A549 (cell line): ENCODE data around the gene CEP112. TPM values are rescaled to one million over a fixed set of nuclear protein-coding genes. Genes with fewer than 3 reads are reported as not detected.

Experiments
- ATAC-seq, 2 experiments: fragments of 200-7000 bp in 1 of 2; fragments of >200 bp in 1 of 2; cut with Nextera tagmentation in 1 of 2; cut with Tn5 transposase in 1 of 2; 3 replicates each; pipeline versions ENCODE4 v1.8.0 to v1.9.1; 2018 to 2020; ENCODE audit warnings: mild to moderate bottlenecking in 1 of 2, moderate library complexity in 1 of 2
- CTCF ChIA-PET: fragments of 300-600 bp; sonication (Branson Sonifier 250); formaldehyde crosslinking; extraction: SDS; loops from one replicate; lab custom pipeline; 2021; ENCODE audit warnings: antibody characterized with exemption, inconsistent platforms; lab: Yijun Ruan, JAX
- POLR2A ChIA-PET: fragments of 350-600 bp; formaldehyde crosslinking; extraction: SDS; loops from one replicate; lab custom pipeline; 2021; ENCODE audit warnings: antibody characterized with exemption, inconsistent platforms; lab: Yijun Ruan, JAX
- DNase-seq, 2 experiments: peaks; one replicate each; pipeline versions ENCODE4 v3.0.0 to v3.0.0-alpha.2; 2011 to 2016; ENCODE audit warnings: low read depth in 1 of 2, low spot score in 1 of 2
- FAIRE-seq: peaks from 2 replicates; lab custom pipeline; 2011; peaks lifted over from hg19 to GRCh38; lab: Jason Lieb, UNC
- H3K27ac ChIP-seq, 2 experiments: fragments of >200 bp; sonication (Bioruptor Twin); formaldehyde crosslinking; 3 replicates each; pipeline ENCODE4 v1.5.1; 2016 to 2017
- H3K4me1 ChIP-seq: fragments of >200 bp; sonication (Bioruptor Twin); formaldehyde crosslinking; 3 replicates; pipeline ENCODE4 v1.6.1; 2016
- H3K4me2 ChIP-seq: fragments of >200 bp; sonication (Bioruptor Twin); formaldehyde crosslinking; 3 replicates; pipeline ENCODE4 v1.6.1; 2016
- H3K4me3 ChIP-seq: fragments of >200 bp; sonication (Bioruptor Twin); formaldehyde crosslinking; 3 replicates; pipeline ENCODE4 v1.5.1; 2016
- H3K9me3 ChIP-seq: fragments of >200 bp; sonication (Bioruptor Twin); formaldehyde crosslinking; 3 replicates; pipeline ENCODE4 v1.6.1; 2016
- BHLHE40 ChIP-seq: IDR thresholded peaks from 2 replicates; pipeline ENCODE4 v1.6.1; 2012; ENCODE audit warnings: low read depth, low read length, inconsistent platforms
- CBX2 ChIP-seq: fragments of 200-600 bp; sonication (generic); IDR thresholded peaks from 2 replicates; pipeline ENCODE4 v1.6.1; 2016; ENCODE audit warnings: low read depth, mild to moderate bottlenecking, borderline replicate concordance
- CEBPB ChIP-seq, 2 experiments: fragments of >200 bp in 1 of 2; sonication (Bioruptor Twin) in 1 of 2; formaldehyde crosslinking in 1 of 2; IDR thresholded peaks; 2 replicates each; pipeline ENCODE4 v1.6.1; 2012 to 2016
- CHD4 ChIP-seq: fragments of 200-600 bp; sonication (generic); IDR thresholded peaks from 2 replicates; pipeline ENCODE4 v1.6.1; 2016; ENCODE audit warnings: antibody characterized with exemption, mild to moderate bottlenecking, borderline replicate concordance
- E2F6 ChIP-seq: IDR thresholded peaks from 2 replicates; pipeline ENCODE4 v1.6.1; 2012; ENCODE audit warnings: low read depth, borderline replicate concordance
- EHMT2 ChIP-seq: fragments of 200-600 bp; sonication (generic); IDR thresholded peaks from 2 replicates; pipeline ENCODE4 v1.6.1; 2016; ENCODE audit warnings: antibody characterized with exemption, low read depth, mild to moderate bottlenecking, moderate library complexity
- EP300 ChIP-seq, 2 experiments: fragments of >200 bp; sonication (Bioruptor Twin); formaldehyde crosslinking; IDR thresholded peaks; 2 replicates in 1 of 2; 3 replicates in 1 of 2; pipeline ENCODE4 v1.6.1; 2016 to 2017
- FOSB ChIP-seq: fragments of 250-450 bp; sonication (Bioruptor Pico); IDR thresholded peaks from 2 replicates; pipeline ENCODE4 v1.5.0; 2020; ENCODE audit warnings: mild to moderate bottlenecking, moderate library complexity
- FOSL2 ChIP-seq, 2 experiments: fragments of 450-650 bp in 1 of 2; fragments of >200 bp in 1 of 2; sonication (Bioruptor Twin) in 1 of 2; formaldehyde crosslinking; IDR thresholded peaks; 2 replicates each; pipeline versions ENCODE4 v1.5.0 to v1.6.1; 2016 to 2020; ENCODE audit warnings: mild to moderate bottlenecking in 1 of 2, moderate library complexity in 1 of 2
- FOXS1 ChIP-seq: fragments of 250-450 bp; sonication (Bioruptor Pico); IDR thresholded peaks from 2 replicates; pipeline ENCODE4 v1.5.0; 2020; ENCODE audit warnings: mild to moderate bottlenecking, moderate library complexity
- HDAC2 ChIP-seq: fragments of 200-600 bp; sonication (generic); IDR thresholded peaks from 2 replicates; pipeline ENCODE4 v1.6.1; 2016
- HOXA7 ChIP-seq: fragments of 250-450 bp; sonication (Bioruptor Pico); IDR thresholded peaks from 2 replicates; pipeline ENCODE4 v1.5.0; 2020; ENCODE audit warnings: mild to moderate bottlenecking, moderate library complexity
- HOXB13 ChIP-seq: fragments of 250-450 bp; sonication (Bioruptor Pico); IDR thresholded peaks from 2 replicates; pipeline ENCODE4 v1.5.0; 2020; ENCODE audit warnings: low read depth, mild to moderate bottlenecking, moderate library complexity
- HOXB5 ChIP-seq: fragments of 250-450 bp; sonication (Bioruptor Pico); IDR thresholded peaks from 2 replicates; pipeline ENCODE4 v1.5.0; 2020; ENCODE audit warnings: mild to moderate bottlenecking, moderate library complexity
- KDM1A ChIP-seq: fragments of 200-600 bp; sonication (generic); IDR thresholded peaks from 2 replicates; pipeline ENCODE4 v1.6.1; 2016; ENCODE audit warnings: low read depth, mild to moderate bottlenecking
- MAFK ChIP-seq: fragments of 450-650 bp; IDR thresholded peaks from 2 replicates; pipeline ENCODE4 v1.6.1; 2014; ENCODE audit not compliant: partially characterized antibody
- MAZ ChIP-seq: fragments of 150-350 bp; IDR thresholded peaks from 2 replicates; pipeline ENCODE4 v1.6.1; 2014; ENCODE audit warnings: antibody characterized with exemption, low read depth, low read length, borderline replicate concordance
- NPAS2 ChIP-seq: fragments of 250-450 bp; sonication (Bioruptor Pico); IDR thresholded peaks from 2 replicates; pipeline ENCODE4 v1.8.0; 2022; ENCODE audit warnings: mild to moderate bottlenecking, moderate library complexity, borderline replicate concordance
- PBX3 ChIP-seq: IDR thresholded peaks from 2 replicates; pipeline ENCODE4 v1.6.1; 2012
- PHF8 ChIP-seq: fragments of 200-600 bp; sonication (generic); IDR thresholded peaks from 2 replicates; pipeline ENCODE4 v1.6.1; 2016; ENCODE audit warnings: low read depth, mild to moderate bottlenecking, antibody characterized with exemption, moderate library complexity, borderline replicate concordance
- POLR2A ChIP-seq: IDR thresholded peaks from 2 replicates; pipeline ENCODE4 v1.6.1; 2012; ENCODE audit warnings: mild to moderate bottlenecking, low read length
- RCOR1 ChIP-seq: fragments of 150-350 bp; IDR thresholded peaks from 2 replicates; pipeline ENCODE4 v1.6.1; 2014; ENCODE audit warnings: antibody characterized with exemption, low read length, low read depth
- RFX5 ChIP-seq: fragments of 450-650 bp; IDR thresholded peaks from 2 replicates; pipeline ENCODE4 v1.7.1; 2014; ENCODE audit warnings: antibody characterized with exemption, mild to moderate bottlenecking, moderate library complexity
- RNF2 ChIP-seq: fragments of 200-600 bp; sonication (generic); IDR thresholded peaks from 2 replicates; pipeline ENCODE4 v1.6.1; 2016; ENCODE audit warnings: low read depth, mild to moderate bottlenecking, antibody characterized with exemption, moderate library complexity, borderline replicate concordance
- SMC3 ChIP-seq: fragments of >200 bp; sonication (Bioruptor Twin); formaldehyde crosslinking; IDR thresholded peaks from 3 replicates; pipeline ENCODE4 v1.6.1; 2018; ENCODE audit warnings: inconsistent platforms
- SREBF2 ChIP-seq: fragments of 450-650 bp; IDR thresholded peaks from 2 replicates; pipeline ENCODE4 v1.6.1; 2014; ENCODE audit warnings: mild to moderate bottlenecking, moderate library complexity
- TP53 ChIP-seq: fragments of 250-450 bp; sonication (Bioruptor Pico); IDR thresholded peaks from 2 replicates; pipeline ENCODE4 v1.5.0; 2021; ENCODE audit warnings: mild to moderate bottlenecking, moderate library complexity
- ZNF302 ChIP-seq: fragments of 250-450 bp; sonication (Bioruptor Pico); IDR thresholded peaks from 2 replicates; pipeline ENCODE4 v1.9.0; 2021; ENCODE audit warnings: inconsistent platforms, mild to moderate bottlenecking, moderate library complexity
- WGBS: methylation state at CpG from one replicate; pipeline ENCODE4 v1.1.6; 2017; ENCODE audit errors: missing lambda C conversion rate; 5-methylcytosine and 5-hydroxymethylcytosine counted together
- polyA plus RNA-seq, 4 experiments: library from polyadenylated mRNA; depleted of rRNA in 3 of 4; stranded (reverse); fragments of >200 nt; fragmentation: RNase III in 1 of 4; extraction: RNeasy Plus Mini Kit Qiagen cat#74134 plus additional on column Dnase treatment in 1 of 4; gene quantifications; 2 replicates in 3 of 4; 3 replicates in 1 of 4; pipeline ENCODE4 v1.2.3, GENCODE V29; 2011 to 2017
- TF ChIP-seq, protein P1 (sequence below): fragments of 150-350 bp; IDR thresholded peaks from 2 replicates; pipeline ENCODE4 v1.6.1; 2014; ENCODE audit warnings: low read depth, mild to moderate bottlenecking, low read length
- TF ChIP-seq, protein P2 (sequence below): fragments of 250-450 bp; sonication (Bioruptor Pico); IDR thresholded peaks from 2 replicates; pipeline ENCODE4 v1.5.0; 2021; ENCODE audit warnings: mild to moderate bottlenecking, moderate library complexity, borderline replicate concordance

CEP112 gene
- polyA plus RNA-seq, 2 of the 4 experiments (the other 2 are of a cell fraction) = 9.6 to 15.2 TPM

- DNase-seq (no peak), FAIRE-seq (no peak), ATAC-seq (no peak)
- H3K27ac ChIP-seq = no peak overlapping the region
- H3K4me3 ChIP-seq = no peak overlapping the region
- peaks cover 5% of the 10 kb centered on the region; the same call in 2 of the 3 replicates for H3K9me3 ChIP-seq
- no peak overlapping the region for H3K4me2 ChIP-seq
- no peak for TF ChIP-seq HDAC2
- TF ChIP-seq FOSB (CRISPR knock-in tag) = no peak
- no peak for TF ChIP-seq EHMT2
- TF ChIP-seq CHD4 = no peak
- no peak for TF ChIP-seq MAFK
- no peak for TF ChIP-seq RFX5
- no peak for TF ChIP-seq FOXS1
- no peak for TF ChIP-seq E2F6
- no peak for TF ChIP-seq BHLHE40
- no peak for TF ChIP-seq SMC3
- TF ChIP-seq ZNF302 = no peak
- TF ChIP-seq MAZ = no peak
- TF ChIP-seq CEBPB (IDR thresholded peaks at IDR 0.05) = no peak
- TF ChIP-seq TP53 = no peak
- no peak for TF ChIP-seq NPAS2 (CRISPR knock-in tag)
- TF ChIP-seq, protein P1, sequence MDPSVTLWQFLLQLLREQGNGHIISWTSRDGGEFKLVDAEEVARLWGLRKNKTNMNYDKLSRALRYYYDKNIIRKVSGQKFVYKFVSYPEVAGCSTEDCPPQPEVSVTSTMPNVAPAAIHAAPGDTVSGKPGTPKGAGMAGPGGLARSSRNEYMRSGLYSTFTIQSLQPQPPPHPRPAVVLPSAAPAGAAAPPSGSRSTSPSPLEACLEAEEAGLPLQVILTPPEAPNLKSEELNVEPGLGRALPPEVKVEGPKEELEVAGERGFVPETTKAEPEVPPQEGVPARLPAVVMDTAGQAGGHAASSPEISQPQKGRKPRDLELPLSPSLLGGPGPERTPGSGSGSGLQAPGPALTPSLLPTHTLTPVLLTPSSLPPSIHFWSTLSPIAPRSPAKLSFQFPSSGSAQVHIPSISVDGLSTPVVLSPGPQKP = no peak
- TF ChIP-seq PHF8 = no peak
- TF ChIP-seq HOXB5 (CRISPR knock-in tag) = no peak
- TF ChIP-seq FOSL2 (IDR thresholded peaks at IDR 0.05) = no peak
- no peak for TF ChIP-seq FOSL2 (CRISPR knock-in tag; IDR thresholded peaks at IDR 0.05)
- no peak for TF ChIP-seq SREBF2
- ChIA-PET CTCF (interaction anchor here (0.6 to 1.0 kb wide), 2 partner anchors 27 to 206 kb away, joined by 3 read pairs; no protein-coding TSS in a partner anchor), POLR2A (no interaction called here)
- 88% methylated on average over 3 of the region's 3 CpGs for WGBS
- no peaks in the 10 kb centered on the region for H3K4me1 ChIP-seq
Measured at GRCh38 chr17:65959630-65960029, 232.3 kb downstream of the CEP112 start.

GRCh38 chr17:65956814-65957213, 235.1 kb downstream of the CEP112 start:
- Histone ChIP-seq H3K27ac (no peak overlapping the region), H3K9me3 (peaks cover 5% of the 10 kb centered on the region; the same call in 2 of the 3 replicates), H3K4me3 (no peak overlapping the region), H3K4me2 (no peak overlapping the region), H3K4me1 (no peaks in the 10 kb centered on the region)
- ChIA-PET CTCF (interaction anchor here (0.8 kb wide), 1 partner anchor 10 kb away, joined by 3 read pairs; no protein-coding TSS in a partner anchor), POLR2A (no interaction called here)
- 47% methylated on average over 1 of the region's 1 CpG for WGBS
- no peak for FAIRE-seq
- no peak for ATAC-seq
- DNase-seq = no peak
- no peak for TF ChIP-seq FOSL2 (IDR thresholded peaks at IDR 0.05)
- TF ChIP-seq FOSL2 (CRISPR knock-in tag; IDR thresholded peaks at IDR 0.05) = peak; percentile 63; the same call in 1 of the 2 replicates
- no peak for TF ChIP-seq SMC3
- no peak for TF ChIP-seq EHMT2

DNA sequence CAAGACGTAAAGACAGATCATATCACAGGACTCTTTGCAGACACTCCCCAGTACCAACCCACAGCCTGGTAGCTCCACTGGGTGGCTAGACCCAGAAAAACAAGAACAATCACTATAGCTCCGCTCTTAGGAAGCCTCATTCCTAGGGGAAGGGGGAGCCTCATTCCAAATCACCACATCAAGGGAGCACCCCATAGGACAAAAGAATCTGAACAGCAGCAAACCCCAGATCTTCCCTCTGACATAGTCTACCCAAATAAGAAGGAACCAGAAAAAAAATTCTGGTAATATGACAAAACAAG, 237.8 kb downstream of the CEP112 start:
- DNase-seq (no peak), FAIRE-seq (no peak), ATAC-seq (no peak)
- H3K9me3 ChIP-seq = peaks cover 5% of the 10 kb centered on the region; the same call in 2 of the 3 replicates
- ChIA-PET CTCF (no interaction called here), POLR2A (no interaction called here)
- H3K4me1 ChIP-seq = no peaks in the 10 kb centered on the region
- no peak overlapping the region for H3K4me3 ChIP-seq
- no peak overlapping the region for H3K27ac ChIP-seq
- WGBS = 57% methylated on average over 2 of the region's 2 CpGs
- no peak overlapping the region for H3K4me2 ChIP-seq
- TF ChIP-seq CBX2 (no peak), RFX5 (no peak), POLR2A (no peak), PBX3 (no peak), HOXB13 (CRISPR knock-in tag) (no peak), KDM1A (no peak), HDAC2 (no peak), CEBPB (IDR thresholded peaks at IDR 0.05) (no peak), EP300 (IDR thresholded peaks at IDR 0.05) (no peak), EHMT2 (no peak), RCOR1 (no peak), RNF2 (no peak), HOXA7 (CRISPR knock-in tag) (no peak)
- TF ChIP-seq, protein P2, sequence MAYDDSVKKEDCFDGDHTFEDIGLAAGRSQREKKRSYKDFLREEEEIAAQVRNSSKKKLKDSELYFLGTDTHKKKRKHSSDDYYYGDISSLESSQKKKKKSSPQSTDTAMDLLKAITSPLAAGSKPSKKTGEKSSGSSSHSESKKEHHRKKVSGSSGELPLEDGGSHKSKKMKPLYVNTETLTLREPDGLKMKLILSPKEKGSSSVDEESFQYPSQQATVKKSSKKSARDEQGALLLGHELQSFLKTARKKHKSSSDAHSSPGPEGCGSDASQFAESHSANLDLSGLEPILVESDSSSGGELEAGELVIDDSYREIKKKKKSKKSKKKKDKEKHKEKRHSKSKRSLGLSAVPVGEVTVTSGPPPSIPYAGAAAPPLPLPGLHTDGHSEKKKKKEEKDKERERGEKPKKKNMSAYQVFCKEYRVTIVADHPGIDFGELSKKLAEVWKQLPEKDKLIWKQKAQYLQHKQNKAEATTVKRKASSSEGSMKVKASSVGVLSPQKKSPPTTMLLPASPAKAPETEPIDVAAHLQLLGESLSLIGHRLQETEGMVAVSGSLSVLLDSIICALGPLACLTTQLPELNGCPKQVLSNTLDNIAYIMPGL = no peak
